ENCODE measurements around the gene THAP4.
"Not testable (repeated sequence)": the region's sequence is repeated elsewhere in the genome, so short reads cannot be mapped to it uniquely, and the experiment has no call there.

The THAP4 gene

GRCh38 chr2:241577413-241578122, 59.4 kb downstream of the THAP4 start:
- DNase-seq, result peak; percentile 51

GRCh38 chr2:241576293-241576654, 60.7 kb downstream of the THAP4 start:
- DNase-seq, result no peak

- no peak for DNase-seq
These were observed 61.2 kb downstream of the THAP4 start for GRCh38 chr2:241575624-241576292.

DNA sequence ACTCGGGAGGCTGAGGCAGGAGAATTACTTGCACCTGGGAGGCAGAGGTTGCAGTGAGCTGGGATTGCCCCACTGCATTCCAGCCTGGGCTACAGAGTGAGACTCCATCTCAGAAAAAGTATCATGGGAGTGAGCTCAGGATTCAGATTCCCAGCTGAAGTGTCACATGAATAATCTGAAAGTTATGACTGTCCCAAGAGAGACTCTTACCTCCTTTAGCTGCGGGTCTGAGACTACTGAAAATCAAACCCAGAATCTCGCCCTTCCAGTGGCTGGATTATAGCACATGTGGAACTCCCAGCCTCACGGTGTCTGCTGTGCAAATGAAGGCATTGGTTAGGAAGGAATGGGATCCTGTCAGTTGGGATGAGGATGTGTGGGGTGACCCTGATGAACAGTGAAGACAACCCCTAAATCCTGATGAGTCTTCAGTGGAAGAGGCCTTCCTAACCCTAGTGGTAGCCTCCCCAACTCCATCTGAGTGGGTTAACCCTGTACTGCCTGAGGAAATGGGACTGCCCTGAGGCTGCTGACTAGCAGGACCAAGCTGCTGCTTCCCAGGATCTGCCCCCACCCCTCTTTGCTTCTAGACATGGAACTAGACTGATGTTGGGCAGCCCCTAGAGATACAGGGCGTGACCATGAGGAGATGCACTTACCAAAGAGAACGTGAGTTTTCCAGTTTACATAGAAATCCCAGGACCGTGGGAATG, 61.9 kb downstream of the THAP4 start:
- no peak for DNase-seq

GRCh38 chr2:241573741-241574140, 63.2 kb downstream of the THAP4 start:
- DNase-seq, result no peak

DNA sequence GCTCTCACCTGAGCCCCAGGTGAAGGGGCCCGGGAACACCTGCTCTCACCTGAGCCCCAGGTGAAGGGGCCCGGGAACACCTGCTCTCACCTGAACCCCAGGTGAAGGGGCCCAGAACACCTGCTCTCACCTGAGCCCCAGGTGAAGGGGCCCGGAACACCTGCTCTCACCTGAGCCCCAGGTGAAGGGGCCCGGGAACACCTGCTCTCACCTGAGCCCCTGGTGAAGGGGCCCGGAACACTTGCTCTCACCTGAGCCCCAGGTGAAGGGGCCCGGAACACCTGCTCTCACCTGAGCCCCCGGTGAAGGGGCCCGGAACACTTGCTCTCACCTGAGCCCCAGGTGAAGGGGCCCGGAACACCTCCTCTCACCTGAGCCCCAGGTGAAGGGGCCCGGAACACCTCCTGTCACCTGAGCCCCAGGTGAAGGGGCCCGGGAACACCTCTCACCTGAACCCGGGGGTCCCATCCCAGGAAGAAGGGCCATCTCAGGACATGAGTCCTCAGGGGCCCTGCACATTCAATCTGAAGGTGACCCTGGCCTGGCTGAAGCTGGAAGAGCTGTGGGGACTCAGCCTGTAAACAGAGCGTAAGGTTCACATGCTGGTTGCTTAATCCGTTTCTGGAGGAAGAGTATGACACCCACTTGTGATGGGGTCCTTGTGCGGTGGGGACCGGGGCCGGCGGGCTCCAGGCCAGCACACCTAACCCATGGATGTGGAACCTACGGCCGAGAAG, 63.9 kb downstream of the THAP4 start:
- not testable (repeated sequence) for DNase-seq

DNA sequence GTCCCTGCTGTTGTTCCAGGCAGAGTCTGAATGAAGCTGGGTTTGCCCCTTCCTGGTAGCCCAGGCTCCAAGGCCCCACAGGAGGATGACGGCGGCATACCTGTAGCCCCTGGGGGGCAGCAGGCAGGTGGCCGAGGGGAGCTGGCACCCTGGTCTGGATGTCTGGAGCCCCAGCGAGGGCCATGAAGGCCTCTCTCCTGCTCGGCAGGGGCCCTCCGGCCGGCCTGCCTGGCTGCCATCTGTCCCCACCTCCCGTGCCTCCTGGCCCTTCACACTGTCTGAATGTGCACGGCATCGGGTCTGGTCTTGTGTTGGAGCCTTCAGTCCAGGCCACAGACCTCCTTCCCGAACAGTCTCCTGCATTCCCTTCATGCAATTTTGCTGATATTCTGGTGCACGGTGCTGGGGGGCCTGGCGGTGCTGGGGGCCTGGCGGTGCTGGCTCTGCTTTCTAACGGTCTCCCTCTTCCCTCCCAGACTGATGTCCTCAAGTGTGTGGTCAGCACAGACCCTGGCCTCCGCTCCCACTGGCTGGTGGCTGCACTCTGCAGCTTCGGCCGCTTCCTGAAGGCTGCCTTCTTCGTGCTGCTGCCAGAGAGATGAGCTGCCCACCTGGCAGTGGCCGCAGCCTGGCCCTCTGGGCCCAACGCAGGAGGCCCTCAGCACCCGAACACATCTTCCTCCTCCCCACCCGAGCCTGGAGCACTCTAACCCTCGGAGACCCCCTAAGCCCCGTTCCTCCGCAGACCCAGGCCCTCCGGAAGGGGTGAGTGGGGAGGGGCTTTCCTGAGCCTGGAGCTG, 64.9 kb downstream of the THAP4 start:
- DNase-seq, result no peak

GRCh38 chr2:241570961-241571581, 65.9 kb downstream of the THAP4 start:
- DNase-seq, result no peak

GRCh38 chr2:241569831-241570281, 67.1 kb downstream of the THAP4 start:
- no peak for DNase-seq

GRCh38 chr2:241568726-241569125, 68.2 kb downstream of the THAP4 start:
- DNase-seq, result no peak

DNA sequence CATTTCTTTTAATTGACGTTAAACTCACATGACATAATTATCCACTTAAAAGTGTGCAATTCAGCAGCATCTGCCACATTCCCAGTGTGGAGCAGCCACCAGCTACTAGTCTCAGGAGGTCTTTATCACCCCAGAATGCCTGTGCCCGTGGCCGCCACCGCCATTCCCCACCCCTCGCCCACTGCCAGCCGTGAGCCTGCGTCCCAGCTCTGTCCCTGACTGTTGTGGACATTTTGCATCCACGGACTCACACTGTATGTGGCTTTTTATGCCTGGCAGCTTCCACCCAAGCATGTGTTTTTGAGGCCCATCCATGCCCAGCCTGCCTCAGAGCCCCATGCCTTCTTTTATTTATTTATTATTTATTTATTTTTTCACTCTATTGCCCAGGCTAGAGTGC, 69.2 kb downstream of the THAP4 start:
- no peak for DNase-seq

DNA sequence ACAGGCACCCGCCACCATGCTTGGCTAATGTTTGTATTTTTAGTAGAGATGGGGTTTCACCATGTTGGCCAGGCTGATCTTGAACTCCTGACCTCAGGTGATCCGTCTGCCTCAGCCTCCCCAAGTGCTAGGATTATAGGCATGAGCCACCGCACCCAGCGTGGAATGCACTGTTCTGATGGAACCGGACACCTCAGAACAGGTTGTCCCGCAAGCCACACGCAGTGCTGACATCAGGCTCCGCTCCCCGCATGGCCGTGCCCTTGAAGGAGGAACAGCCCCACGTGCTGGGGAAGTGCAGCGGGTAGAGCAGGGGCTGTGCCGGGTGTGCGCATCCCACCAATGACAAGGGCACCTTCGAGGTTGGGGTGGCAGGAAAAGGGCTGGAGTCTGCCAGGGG, 69.7 kb downstream of the THAP4 start:
- not testable (repeated sequence) for DNase-seq

GRCh38 chr2:241566468-241566867, 70.5 kb downstream of the THAP4 start:
- DNase-seq, result no peak

DNA sequence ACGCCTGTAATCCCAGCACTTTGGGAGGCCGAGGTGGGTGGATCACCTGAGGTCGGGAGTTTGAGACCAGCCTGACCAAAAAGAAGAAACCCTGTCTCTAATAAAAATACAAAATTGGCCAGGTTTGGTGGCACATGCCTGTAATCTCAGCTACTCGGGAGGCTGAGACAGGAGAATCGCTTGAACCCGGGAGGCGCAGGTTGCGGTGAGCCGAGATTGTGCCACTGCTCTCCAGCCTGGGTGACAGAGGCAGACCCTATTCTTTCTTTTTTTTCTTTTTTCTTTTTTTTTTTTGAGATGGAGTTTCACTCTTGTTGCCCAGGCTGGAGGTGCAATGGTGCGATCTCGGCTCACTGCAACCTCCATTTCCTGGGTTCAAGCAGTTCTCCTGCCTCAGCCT, 70.9 kb downstream of the THAP4 start:
- not testable (repeated sequence) for DNase-seq

DNA sequence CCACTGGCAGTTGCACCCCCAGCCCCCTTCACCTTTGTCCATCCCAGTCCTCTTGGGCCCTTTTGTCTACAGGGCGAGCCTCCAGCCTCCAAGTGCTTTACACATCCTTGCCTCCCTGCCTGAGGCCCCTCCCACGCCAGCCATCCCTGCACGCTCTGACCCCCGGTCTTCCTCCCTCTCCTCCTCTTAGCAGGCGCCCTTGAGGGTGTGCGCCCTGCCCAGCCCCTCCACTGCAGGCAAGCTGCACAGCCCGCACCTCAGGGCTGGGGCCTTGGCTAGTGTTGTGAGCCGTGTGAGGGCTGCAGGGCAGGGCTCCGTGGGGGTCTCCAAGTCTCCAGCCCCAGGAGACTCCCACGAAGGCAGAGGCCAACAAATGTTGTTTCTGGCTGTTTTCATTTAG, 71.5 kb downstream of the THAP4 start:
- DNase-seq, result no peak

GRCh38 chr2:241564596-241565410, 72.2 kb downstream of the THAP4 start:
- DNase-seq, result no peak

DNA sequence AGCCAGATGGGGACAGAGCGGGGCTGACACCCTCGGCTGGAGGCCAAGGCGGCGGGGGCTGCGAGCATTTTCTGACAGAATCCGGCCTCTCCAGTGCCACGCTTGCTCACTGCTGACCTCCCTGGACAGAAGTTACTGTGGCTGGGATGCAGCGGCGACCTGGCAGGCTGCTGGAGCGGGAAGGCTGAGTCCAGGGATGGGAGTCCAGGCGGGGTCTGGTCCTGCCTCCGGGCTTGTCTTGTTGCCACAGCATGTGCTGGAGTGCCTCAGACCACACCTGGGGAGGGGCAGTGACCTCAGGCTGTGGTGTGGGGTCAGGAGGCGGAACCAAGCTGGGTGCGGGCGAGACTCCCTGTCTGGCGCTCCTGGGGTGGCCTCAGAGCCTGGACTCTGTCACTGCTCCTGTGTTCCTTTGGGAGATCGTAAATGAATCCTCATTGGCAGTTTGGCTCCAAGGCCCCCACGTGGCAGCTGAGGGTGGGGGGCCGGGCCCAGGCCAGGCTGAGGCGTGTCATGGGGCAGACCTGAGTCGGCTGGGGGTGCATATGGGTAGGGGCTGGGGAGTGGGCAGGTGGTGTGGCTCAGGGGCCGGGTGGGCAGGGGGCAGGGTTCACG, 72.9 kb downstream of the THAP4 start:
- DNase-seq, result no peak

DNA sequence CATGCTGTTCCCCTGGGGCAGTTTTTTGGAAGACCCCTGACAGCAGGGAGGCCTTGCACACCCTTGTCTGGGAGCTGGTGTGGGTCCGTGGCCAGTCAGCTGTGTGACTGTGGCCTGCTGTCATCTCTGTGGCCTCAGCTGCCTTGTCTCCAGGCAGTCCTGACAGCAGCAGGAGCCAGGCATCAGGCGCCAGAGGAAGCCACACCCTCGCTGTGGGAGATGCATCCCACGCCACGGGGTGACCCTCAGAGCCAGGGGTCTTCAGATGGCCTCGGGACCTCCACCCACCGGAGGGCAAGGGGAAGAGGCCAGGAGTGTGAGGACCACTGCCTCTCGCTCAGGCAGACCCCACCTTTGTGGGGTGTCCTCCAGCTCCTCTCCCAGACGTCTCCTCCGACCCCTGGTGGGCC, 73.4 kb downstream of the THAP4 start:
- DNase-seq, result no peak

- no peak for DNase-seq
These were observed 73.9 kb downstream of the THAP4 start for GRCh38 chr2:241563031-241563507.

DNA sequence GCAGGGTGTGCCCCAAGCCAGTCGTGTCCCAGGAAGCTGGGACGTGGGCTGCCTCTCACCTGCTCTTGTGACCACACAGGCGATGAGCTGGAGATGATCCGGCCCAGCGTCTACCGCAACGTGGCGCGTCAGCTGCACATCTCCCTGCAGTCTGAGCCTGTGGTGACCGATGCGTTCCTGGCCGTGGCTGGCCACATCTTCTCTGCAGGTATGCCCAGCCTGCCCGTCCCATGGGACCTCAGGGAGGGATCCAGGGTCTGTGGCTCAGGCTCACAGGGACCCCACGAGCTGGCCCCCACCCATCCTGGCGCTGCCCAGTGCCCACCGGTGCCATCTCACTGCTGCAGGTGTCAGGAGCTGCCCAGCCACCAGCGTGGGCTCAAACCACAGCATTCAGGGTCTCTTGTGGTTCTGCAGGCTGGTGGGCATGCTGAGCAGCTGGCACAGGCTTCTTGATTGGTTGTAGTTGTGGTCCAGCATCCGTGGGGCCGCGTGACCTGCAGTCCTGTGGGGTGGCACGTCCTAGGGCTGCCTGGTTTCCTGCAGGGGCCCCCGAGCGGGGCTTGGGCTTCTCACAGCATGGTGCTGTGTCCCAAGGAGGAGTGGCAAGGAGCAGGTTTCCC, 74.6 kb downstream of the THAP4 start:
- no peak for DNase-seq

Data from fibroblast of skin of right biceps (primary cell).